Measurements from ENCODE around the gene ZDHHC5. TPM values are rescaled to one million over a fixed set of nuclear protein-coding genes. Genes with fewer than 3 reads are reported as not detected.
A peak's percentile ranks its signal among the peaks of the same experiment; 100 is the strongest.

ZDHHC5 gene
- total and polyA plus RNA-seq, 2 of the 13 experiments (the other 11 are each of a cell fraction or from before 2014, with no cell fraction given): 26.6 to 34.0 TPM

- TF ChIP-seq, protein P1, sequence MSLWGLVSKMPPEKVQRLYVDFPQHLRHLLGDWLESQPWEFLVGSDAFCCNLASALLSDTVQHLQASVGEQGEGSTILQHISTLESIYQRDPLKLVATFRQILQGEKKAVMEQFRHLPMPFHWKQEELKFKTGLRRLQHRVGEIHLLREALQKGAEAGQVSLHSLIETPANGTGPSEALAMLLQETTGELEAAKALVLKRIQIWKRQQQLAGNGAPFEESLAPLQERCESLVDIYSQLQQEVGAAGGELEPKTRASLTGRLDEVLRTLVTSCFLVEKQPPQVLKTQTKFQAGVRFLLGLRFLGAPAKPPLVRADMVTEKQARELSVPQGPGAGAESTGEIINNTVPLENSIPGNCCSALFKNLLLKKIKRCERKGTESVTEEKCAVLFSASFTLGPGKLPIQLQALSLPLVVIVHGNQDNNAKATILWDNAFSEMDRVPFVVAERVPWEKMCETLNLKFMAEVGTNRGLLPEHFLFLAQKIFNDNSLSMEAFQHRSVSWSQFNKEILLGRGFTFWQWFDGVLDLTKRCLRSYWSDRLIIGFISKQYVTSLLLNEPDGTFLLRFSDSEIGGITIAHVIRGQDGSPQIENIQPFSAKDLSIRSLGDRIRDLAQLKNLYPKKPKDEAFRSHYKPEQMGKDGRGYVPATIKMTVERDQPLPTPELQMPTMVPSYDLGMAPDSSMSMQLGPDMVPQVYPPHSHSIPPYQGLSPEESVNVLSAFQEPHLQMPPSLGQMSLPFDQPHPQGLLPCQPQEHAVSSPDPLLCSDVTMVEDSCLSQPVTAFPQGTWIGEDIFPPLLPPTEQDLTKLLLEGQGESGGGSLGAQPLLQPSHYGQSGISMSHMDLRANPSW (CRISPR knock-in tag; IDR thresholded peaks at IDR 0.05; ENCODE audit: borderline replicate concordance): no peak
- no peak for TF ChIP-seq TMF1 (CRISPR knock-in tag; IDR thresholded peaks at IDR 0.05; ENCODE audit: low read depth)
- TF ChIP-seq NFATC3 (CRISPR knock-in tag; IDR thresholded peaks at IDR 0.05): peak; percentile 36; the same call in 1 of the 2 replicates
- peak; percentile 63; the same call in 1 of the 3 replicates for TF ChIP-seq MXI1 (IDR thresholded peaks at IDR 0.05; ENCODE audit: borderline replicate concordance, low read depth, low read length)
- peak; percentile 51; the same call in 1 of the 2 replicates for TF ChIP-seq ZNF33B (CRISPR knock-in tag; IDR thresholded peaks at IDR 0.05)
- TF ChIP-seq CCDC6 (CRISPR knock-in tag; IDR thresholded peaks at IDR 0.05): peak; percentile 52; the same call in 1 of the 2 replicates
- 0 out of 2 replicates have a peak, but pooled peaks have one; percentile 19 for TF ChIP-seq ETV6 (CRISPR knock-in tag; conservative IDR thresholded peaks at IDR 0.05)
- TF ChIP-seq ZNF205 (CRISPR knock-in tag; IDR thresholded peaks at IDR 0.05): peak; percentile 19; the same call in 1 of the 2 replicates
- TF ChIP-seq ZXDC (CRISPR knock-in tag; IDR thresholded peaks at IDR 0.05): no peak
Observed at GRCh38 chr11:57711414-57712255, 43.7 kb downstream of the ZDHHC5 start, which contains the start of gene MED19 (continued).
